Left lobe of liver (tissue), 2 donors: ENCODE measurements around the gene DOK1. TPM values are rescaled to one million over a fixed set of nuclear protein-coding genes. Genes with fewer than 3 reads are reported as not detected.

Experiments
- ATAC-seq: fragments of 200-7000 bp; cut with Tn5 transposase; one replicate; pipeline ENCODE4 v1.9.1; 2020; ENCODE audit warnings: mild to moderate bottlenecking, moderate library complexity
- DNase-seq: peaks from one replicate; pipeline ENCODE4 v3.0.0-alpha.2; 2020; ENCODE audit warnings: low spot score
- total RNA-seq: library from RNA; stranded (reverse); gene quantifications from one replicate; pipeline ENCODE4 v1.2.1, GENCODE V29; 2021
- donor health status: DM: no; HTN: no; CAD: no; lungs with moderate emphysema.
- donor health status: DM: no; HTN: yes; CAD: no.

The DOK1 gene
- total RNA-seq, 1 donor from 2014 or later, result 2.8 TPM

GRCh38 chr2:74524955-74525716 lies 29.4 kb upstream of the DOK1 start:
- DNase-seq, result no peak
- no peak for ATAC-seq

- DNase-seq (no peak), ATAC-seq (no peak)
Observed at GRCh38 chr2:74525717-74526648, 28.5 kb upstream of the DOK1 start, which contains the start of gene DQX1. DQX1 (minus strand) TSS chr2:74526231; CDS start chr2:74525729, 502 bp downstream.

- no peak for ATAC-seq
- no peak for DNase-seq
Observed at GRCh38 chr2:74526649-74527230, 27.8 kb upstream of the DOK1 start.

GRCh38 chr2:74527741-74528140 lies 26.8 kb upstream of the DOK1 start:
- DNase-seq, result no peak
- no peak for ATAC-seq

GRCh38 chr2:74528600-74529356 lies 25.7 kb upstream of the DOK1 start:
- ATAC-seq (peak; percentile 18), DNase-seq (no peak)

- peak; percentile 100 for DNase-seq
Observed at GRCh38 chr2:74529357-74530238, 24.9 kb upstream of the DOK1 start, which contains the start of the genes AUP1 and HTRA2. AUP1 (minus strand) TSS chr2:74529706; CDS start chr2:74529629, 77 bp downstream. HTRA2 (plus strand) TSS chr2:74529933; CDS start chr2:74530007, 74 bp downstream.

GRCh38 chr2:74530239-74531187 lies 24.0 kb upstream of the DOK1 start:
- ATAC-seq, result peak; percentile 31
- DNase-seq, result no peak

More at GRCh38 chr2:74529357-74530238, 24.9 kb upstream of the DOK1 start, which contains the start of the genes AUP1 and HTRA2:
- peak; percentile 93 for ATAC-seq

GRCh38 chr2:74531666-74532065 lies 22.9 kb upstream of the DOK1 start:
- ATAC-seq, result no peak
- no peak for DNase-seq

- DNase-seq (no peak), ATAC-seq (no peak)
Observed at GRCh38 chr2:74532222-74532621, 22.3 kb upstream of the DOK1 start.

GRCh38 chr2:74533464-74533863 lies 21.1 kb upstream of the DOK1 start:
- ATAC-seq, result no peak
- no peak for DNase-seq

GRCh38 chr2:74534411-74534810 lies 20.1 kb upstream of the DOK1 start:
- DNase-seq (no peak), ATAC-seq (no peak)

GRCh38 chr2:74535440-74535965 lies 19.0 kb upstream of the DOK1 start:
- ATAC-seq (no peak), DNase-seq (no peak)

- DNase-seq (no peak), ATAC-seq (no peak)
Observed at GRCh38 chr2:74536166-74536950, 18.2 kb upstream of the DOK1 start.

- DNase-seq, result no peak
- no peak for ATAC-seq
Observed at GRCh38 chr2:74537140-74537539, 17.4 kb upstream of the DOK1 start.

GRCh38 chr2:74538881-74539339 lies 15.6 kb upstream of the DOK1 start:
- DNase-seq, result no peak
- ATAC-seq, result no peak

- DNase-seq, result no peak
- ATAC-seq, result no peak
Observed at GRCh38 chr2:74540291-74540690, 14.2 kb upstream of the DOK1 start.

GRCh38 chr2:74542978-74543377 lies 11.5 kb upstream of the DOK1 start:
- DNase-seq (no peak), ATAC-seq (no peak)
